Measurements from ENCODE around the gene NR6A1.

DNA sequence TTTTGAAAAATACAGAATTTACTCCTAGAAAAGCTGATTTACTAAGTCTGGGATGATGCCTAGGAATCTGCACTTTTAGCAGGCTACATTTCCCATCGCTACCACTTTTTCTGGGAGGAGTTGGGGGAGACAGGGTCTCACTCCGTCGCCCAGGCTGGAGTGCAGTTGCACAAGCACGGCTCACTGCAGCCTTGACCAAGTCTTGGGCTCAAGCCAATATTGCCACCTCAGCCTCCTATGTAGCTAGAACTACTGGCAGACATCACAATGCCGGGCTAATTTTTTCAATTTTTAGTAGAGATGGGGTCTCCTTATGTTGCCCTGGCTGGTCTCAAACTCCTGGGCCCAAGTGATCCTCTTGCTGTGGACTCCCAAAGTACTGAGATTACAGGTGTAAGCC, 85.9 kb downstream of the NR6A1 start:
- no peak for TF ChIP-seq CTCF (IDR thresholded peaks at IDR 0.05 in 8 of 11, conservative IDR thresholded peaks at IDR 0.05 in 3 of 11)
- TF ChIP-seq POLR2AphosphoS5 (IDR thresholded peaks at IDR 0.05) = no peak
- TF ChIP-seq POLR2A (IDR thresholded peaks at IDR 0.05) = no peak
